ENCODE results near the gene FAP. TPM values are rescaled to one million over a fixed set of nuclear protein-coding genes. Genes with fewer than 3 reads are reported as not detected.

FAP gene
- total and polyA plus RNA-seq, 2 donors = 2.2 to 57.7 TPM

Other genes starting within 250 kb of the FAP start
- gene DPP4, start 169.2 kb downstream of the FAP start, total RNA-seq = 44.1 TPM
- gene DPP4, start 169.2 kb downstream of the FAP start, polyA plus RNA-seq = 0.80 TPM
- gene GCG, start 91.2 kb downstream of the FAP start, total RNA-seq = not detected
- gene GCG, start 91.2 kb downstream of the FAP start, polyA plus RNA-seq = not detected
- 14.7 TPM for gene IFIH1, start 75.2 kb upstream of the FAP start, total RNA-seq
- 7.9 TPM for gene IFIH1, start 75.2 kb upstream of the FAP start, polyA plus RNA-seq
- gene GCA, start 100.7 kb upstream of the FAP start, total RNA-seq = 22.3 TPM
- gene GCA, start 100.7 kb upstream of the FAP start, polyA plus RNA-seq = 18.1 TPM